Measurements from ENCODE around the gene EFCAB14.
A peak's percentile ranks its signal among the peaks of the same experiment; 100 is the strongest.
"Not testable (repeated sequence)": the region's sequence is repeated elsewhere in the genome, so short reads cannot be mapped to it uniquely, and the experiment has no call there.

Gene EFCAB14

GRCh38 chr1:46718727-46719622 lies at the start of gene EFCAB14:
TSS of gene EFCAB14 (minus strand) at chr1:46719114. CDS start at chr1:46718087, 1,027 bp downstream.
- DNase-seq: peak; percentile 92

GRCh38 chr1:46768445-46768844 lies 49.5 kb upstream of the EFCAB14 start:
- DNase-seq: no peak

- no peak for DNase-seq
Observed at GRCh38 chr1:46767649-46768282, 48.9 kb upstream of the EFCAB14 start.

GRCh38 chr1:46764402-46764801 lies 45.5 kb upstream of the EFCAB14 start:
- DNase-seq: no peak

- DNase-seq: no peak
Observed at GRCh38 chr1:46761740-46762139, 42.8 kb upstream of the EFCAB14 start.

GRCh38 chr1:46760558-46761166 lies 41.7 kb upstream of the EFCAB14 start:
- DNase-seq: no peak

- DNase-seq: no peak
Observed at GRCh38 chr1:46757956-46758528, 39.1 kb upstream of the EFCAB14 start.

GRCh38 chr1:46757247-46757955 lies 38.5 kb upstream of the EFCAB14 start:
- DNase-seq: peak; percentile 86

GRCh38 chr1:46755121-46755520 lies 36.2 kb upstream of the EFCAB14 start:
- DNase-seq: peak; percentile 82

GRCh38 chr1:46754707-46755106 lies 35.8 kb upstream of the EFCAB14 start:
- peak; percentile 58 for DNase-seq

- no peak for DNase-seq
Observed at GRCh38 chr1:46753985-46754384, 35.1 kb upstream of the EFCAB14 start.

- DNase-seq: no peak
Observed at GRCh38 chr1:46749921-46750404, 31.0 kb upstream of the EFCAB14 start.

- no peak for DNase-seq
Observed at GRCh38 chr1:46749404-46749803, 30.5 kb upstream of the EFCAB14 start.

- peak; percentile 60 for DNase-seq
Observed at GRCh38 chr1:46747683-46748288, 28.9 kb upstream of the EFCAB14 start.

- no peak for DNase-seq
Observed at GRCh38 chr1:46742069-46742468, 23.2 kb upstream of the EFCAB14 start.

- DNase-seq: peak; percentile 67
Observed at GRCh38 chr1:46735708-46736324, 16.9 kb upstream of the EFCAB14 start.

- DNase-seq: not testable (repeated sequence)
Observed at GRCh38 chr1:46728327-46728873, 9.5 kb upstream of the EFCAB14 start.

- no peak for DNase-seq
Observed at GRCh38 chr1:46725736-46726108, 6.8 kb upstream of the EFCAB14 start.

- DNase-seq: peak; percentile 39
Observed at GRCh38 chr1:46724991-46725735, 6.2 kb upstream of the EFCAB14 start.

GRCh38 chr1:46723901-46724300 lies 5.0 kb upstream of the EFCAB14 start:
- no peak for DNase-seq

All from kidney glomerular epithelial cell (primary cell).